Epithelial cell of prostate (primary cell): ENCODE measurements around the gene REELD1.
A peak's percentile ranks its signal among the peaks of the same experiment; 100 is the strongest.

Source experiments
- DNase-seq: peaks from one replicate; pipeline ENCODE4 v3.0.0-alpha.2; 2011; ENCODE audit warnings: low read depth, low spot score
- H3K27ac ChIP-seq: fragments of 450-650 bp; 2 replicates; pipeline ENCODE4 v1.5.1; 2017; ENCODE audit warnings: mild to moderate bottlenecking

Gene REELD1

DNA sequence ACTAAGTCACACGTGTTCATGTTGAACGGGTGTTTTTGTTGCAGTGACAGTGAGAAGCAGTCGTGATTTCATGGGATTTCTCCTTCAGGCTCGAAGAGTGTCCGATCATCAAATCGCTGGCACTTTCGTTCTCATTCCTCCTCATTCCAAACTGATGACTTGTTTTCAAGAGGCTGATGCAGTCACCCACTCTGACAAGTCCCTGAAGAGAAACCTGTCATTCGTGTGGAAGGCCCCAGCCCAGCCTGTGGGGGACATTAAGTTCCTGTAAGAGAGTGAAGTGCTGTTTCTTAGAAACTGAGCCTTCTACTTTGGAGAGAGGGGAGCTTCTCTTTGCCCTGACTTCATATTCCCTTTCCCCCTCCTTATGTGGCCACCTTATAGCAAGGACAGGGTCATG is 8.0 kb downstream of the REELD1 start:
- H3K27ac ChIP-seq = no peak overlapping the region
- no peak for DNase-seq

DNA sequence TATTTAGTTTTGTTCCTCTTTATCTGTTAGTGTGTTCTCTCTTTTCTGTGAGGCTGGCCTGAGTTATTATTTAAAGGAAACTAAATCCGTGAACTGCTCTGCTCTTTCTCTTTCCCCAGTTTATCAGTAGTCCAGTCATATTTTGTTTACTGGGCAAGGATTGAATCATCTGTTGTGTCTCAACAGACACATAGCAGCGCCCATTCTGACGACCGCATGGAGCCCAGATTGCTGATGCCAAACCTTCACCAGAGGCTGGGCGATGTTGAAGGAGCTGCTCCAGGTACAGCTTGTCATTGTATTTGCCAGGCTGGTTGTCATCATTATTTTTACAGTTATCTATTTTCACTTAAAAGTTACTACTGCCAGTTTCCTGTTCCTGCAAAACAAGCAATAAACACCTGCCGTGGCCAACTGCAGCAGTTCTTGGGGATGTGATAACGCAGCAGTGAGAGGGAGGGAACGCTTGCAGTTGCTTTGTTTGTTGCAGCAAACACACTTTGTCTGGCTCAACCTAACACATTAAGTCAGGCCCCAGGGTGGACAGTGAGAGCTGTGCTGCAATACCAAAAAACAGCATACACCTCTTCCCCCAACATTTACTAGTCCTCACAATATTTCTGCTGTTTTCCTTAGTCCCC is 10.1 kb downstream of the REELD1 start:
- no peak for DNase-seq
- no peak overlapping the region for H3K27ac ChIP-seq

- DNase-seq = no peak
- H3K27ac ChIP-seq = no peak overlapping the region
Observed at GRCh38 chr4:146229406-146229805, 15.1 kb downstream of the REELD1 start.

- no peak overlapping the region for H3K27ac ChIP-seq
- DNase-seq = peak; percentile 36
Observed at GRCh38 chr4:146232131-146232722, 17.9 kb downstream of the REELD1 start.

DNA sequence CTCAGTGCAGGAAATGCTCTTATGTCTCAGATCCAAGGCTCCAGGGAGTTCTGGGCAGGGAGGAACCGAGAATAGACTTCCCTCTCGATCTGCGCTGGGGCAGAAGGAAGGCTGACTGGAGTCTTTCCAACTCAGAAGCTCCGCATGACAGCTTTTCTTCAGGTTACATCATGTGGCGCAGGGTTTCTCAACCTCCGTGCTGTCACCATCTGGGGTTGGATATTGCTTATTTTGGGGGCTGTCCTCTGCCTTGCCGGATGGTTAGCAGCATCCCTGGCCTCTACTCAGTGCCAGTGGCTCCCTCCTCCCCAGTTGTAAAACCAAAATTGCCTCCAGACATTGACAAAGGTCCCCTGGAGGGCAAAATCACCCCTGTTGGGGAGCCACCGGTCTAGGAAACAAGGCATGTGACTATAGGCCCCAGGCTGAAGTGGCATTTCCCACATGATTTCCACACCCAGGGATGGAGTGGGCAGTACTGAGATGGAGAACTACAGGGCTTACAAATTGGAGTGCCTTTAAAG is 21.4 kb downstream of the REELD1 start:
- no peak overlapping the region for H3K27ac ChIP-seq
- DNase-seq = no peak

- no peak overlapping the region for H3K27ac ChIP-seq
- DNase-seq = no peak
Observed at GRCh38 chr4:146236216-146236615, 21.9 kb downstream of the REELD1 start.

DNA sequence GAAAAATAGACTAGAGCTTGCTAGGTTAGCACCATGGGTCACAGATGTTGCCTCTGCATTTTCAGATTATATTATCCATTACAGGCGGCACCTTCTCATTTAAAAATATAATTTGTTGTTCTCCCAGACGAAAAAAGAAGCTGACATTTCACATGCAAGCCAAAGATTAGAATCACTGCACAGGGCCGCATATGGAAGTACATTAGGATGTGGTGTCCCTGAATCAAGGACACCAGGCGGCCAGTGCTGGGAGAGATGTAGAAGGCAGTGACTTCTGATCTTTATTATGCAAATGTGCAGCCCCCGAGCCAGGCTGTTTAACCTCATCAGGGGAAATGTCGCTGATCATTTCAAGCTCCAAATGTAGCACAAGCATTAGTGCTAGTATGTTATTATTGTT is 22.8 kb downstream of the REELD1 start:
- no peak overlapping the region for H3K27ac ChIP-seq

DNA sequence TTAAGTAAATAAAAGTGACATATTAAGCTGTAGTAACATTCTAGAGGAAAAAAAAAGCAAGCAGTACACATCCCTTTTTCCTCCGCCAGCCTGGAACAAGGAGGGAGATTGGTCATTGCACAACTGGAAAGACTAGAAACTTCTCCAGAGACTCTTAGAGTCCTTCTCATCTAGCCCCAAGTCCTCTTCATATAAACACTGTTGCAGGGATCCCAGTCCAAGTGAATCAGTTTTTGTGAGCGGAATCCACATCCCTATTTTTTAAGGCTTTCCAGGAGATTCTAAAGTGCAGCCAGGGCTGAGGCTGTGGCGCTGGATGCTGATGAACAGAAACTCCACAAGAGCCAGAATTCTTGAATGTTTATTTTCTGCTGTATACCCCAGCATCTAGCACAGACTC is 23.8 kb downstream of the REELD1 start:
- H3K27ac ChIP-seq = no peak overlapping the region
- no peak for DNase-seq

More for the DNA sequence above, 22.8 kb downstream of the REELD1 start:
- DNase-seq = no peak

DNA sequence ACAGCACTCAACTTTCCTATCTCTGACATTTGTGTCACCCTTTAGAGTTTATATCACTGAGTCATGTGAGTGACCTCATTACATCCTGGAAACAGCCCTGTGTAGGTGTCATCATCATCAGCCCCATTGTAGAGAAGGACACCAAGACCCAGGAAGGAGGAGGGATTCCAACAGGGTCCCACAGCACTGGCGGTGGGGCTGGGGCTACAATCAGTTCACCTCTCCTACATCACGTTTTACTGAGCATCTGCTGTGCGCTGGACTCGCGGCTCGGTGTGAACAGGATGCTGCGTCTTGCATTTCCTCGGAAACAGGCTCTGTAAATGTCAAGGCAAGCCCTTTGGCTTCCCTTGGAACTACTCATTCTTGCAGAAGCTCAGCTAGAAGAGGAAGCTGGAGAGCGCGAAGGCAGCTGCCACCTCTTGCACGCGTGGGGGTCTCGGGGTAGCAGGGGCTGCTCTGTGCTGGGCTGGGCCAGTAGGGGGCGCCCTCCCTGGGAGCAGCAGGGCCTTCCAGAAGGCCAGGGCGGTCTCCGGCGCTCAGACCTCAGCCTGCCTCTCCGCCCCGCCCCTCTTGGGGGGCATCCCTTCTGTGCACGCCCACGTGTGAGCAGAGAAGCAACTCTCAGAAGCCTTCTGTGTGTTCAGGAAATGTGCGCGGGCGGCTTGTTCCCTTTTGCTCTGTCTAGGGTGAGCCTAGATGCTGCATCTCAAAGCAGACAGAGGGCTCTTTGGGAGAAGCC is 29.0 kb downstream of the REELD1 start:
- H3K27ac ChIP-seq = no peak overlapping the region
- no peak for DNase-seq

GRCh38 chr4:146243883-146244277 is 29.5 kb downstream of the REELD1 start:
- no peak for DNase-seq
- no peak overlapping the region for H3K27ac ChIP-seq

- no peak for DNase-seq
Observed at GRCh38 chr4:146244496-146244895, 30.2 kb downstream of the REELD1 start.

DNA sequence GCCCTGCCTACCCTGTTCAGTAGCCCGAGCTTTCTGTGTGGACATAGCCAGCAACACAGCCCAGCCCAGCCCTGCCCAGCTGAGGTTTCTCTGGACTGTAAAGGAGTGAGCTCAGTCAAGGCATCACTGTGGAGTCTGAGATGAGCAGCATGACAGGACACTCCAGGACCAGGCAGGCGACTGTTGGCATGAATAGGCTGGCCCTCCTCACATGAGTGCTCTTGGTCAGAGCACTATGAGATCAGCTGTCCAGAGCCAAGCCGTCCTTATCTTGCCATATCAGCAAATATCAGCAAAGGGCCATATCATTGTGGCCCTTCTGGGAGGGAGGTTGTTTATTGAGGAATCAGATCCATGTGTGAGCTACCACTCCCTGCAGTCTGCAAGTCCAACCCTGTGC is 30.9 kb downstream of the REELD1 start:
- DNase-seq = no peak
- H3K27ac ChIP-seq = no peak overlapping the region

More at GRCh38 chr4:146244496-146244895, 30.2 kb downstream of the REELD1 start:
- no peak overlapping the region for H3K27ac ChIP-seq

- no peak overlapping the region for H3K27ac ChIP-seq
- no peak for DNase-seq
Observed at GRCh38 chr4:146245850-146246249, 31.5 kb downstream of the REELD1 start.

DNA sequence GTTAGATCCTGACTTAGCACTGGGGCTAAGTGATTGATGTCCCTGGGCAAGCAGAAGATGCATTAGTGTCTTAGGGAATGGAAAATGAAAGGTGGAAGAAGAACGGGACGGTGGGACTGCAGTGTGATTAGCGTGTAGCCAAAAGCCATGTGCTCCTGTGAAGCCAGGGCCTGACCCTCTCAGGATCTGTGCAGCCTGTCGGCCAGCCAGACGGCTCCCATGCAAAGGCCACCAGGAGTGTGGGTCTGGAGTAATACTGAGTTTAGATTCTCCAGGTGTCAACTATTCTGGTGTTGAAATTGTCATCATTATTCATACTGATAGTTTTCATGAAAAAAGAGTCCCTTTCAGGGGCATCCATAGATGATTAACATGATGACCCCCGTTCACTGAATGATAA is 32.0 kb downstream of the REELD1 start:
- no peak overlapping the region for H3K27ac ChIP-seq
- DNase-seq = no peak

DNA sequence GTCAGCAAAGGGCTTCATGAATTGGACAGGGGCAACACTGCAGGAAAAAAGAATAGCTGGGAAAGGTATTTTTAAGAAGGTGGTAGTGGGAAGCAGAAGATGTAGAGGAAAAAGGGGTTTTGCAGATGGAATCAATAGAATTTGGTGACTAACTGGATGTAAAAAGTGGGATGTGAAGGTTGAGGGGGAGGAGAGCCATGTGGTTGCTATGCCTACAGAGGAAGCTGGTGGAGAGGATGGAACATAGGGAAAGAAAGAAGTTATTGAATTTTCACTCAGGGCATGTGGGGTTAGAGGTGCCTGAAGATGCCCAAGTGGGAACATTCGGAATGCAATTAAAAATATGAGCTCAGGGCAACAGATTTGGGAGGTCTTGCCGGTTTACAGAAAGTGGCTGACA is 33.0 kb downstream of the REELD1 start:
- H3K27ac ChIP-seq = no peak overlapping the region
- DNase-seq = no peak

GRCh38 chr4:146252969-146253611 is 38.8 kb downstream of the REELD1 start:
- H3K27ac ChIP-seq = no peak overlapping the region
- no peak for DNase-seq

GRCh38 chr4:146255463-146255862 is 41.1 kb downstream of the REELD1 start:
- no peak overlapping the region for H3K27ac ChIP-seq
- DNase-seq = no peak

DNA sequence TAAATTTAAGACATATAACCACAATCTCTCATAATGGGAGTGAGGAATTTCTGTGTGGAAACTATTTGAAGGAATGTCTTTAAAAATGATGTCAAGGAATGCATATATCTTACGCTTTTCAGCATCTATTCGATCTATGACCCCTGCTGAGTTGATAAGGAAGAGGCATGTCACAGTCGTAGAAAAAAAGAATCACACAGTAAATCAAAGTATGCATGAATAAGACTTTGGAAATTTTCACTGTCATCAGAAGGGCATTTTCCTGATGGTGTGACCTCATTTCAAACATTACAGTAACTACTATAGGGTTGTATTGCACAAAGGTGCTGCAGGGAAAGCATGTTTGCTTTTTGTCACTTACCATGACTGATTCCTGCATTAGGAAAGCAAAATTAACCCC is 41.5 kb downstream of the REELD1 start:
- no peak for DNase-seq
- H3K27ac ChIP-seq = no peak overlapping the region

DNA sequence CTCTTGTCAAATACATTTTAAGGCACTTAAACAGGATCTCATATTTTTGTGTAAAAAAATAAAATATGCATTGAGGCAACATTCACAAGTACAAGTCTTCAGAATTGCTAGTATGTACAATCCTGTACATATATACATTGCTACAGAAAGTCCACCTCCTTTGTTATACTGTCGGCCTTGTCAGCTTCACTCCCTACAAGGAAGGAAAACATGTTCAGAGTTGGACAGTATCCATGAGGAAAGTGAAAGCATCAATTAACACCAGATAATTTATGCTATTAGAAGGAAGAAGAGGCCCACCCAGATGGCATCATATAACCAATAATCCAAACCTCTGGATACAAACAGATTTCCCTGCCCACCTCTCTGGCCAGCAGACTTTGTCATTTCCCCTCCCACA is 42.0 kb downstream of the REELD1 start:
- H3K27ac ChIP-seq = no peak overlapping the region
- no peak for DNase-seq

GRCh38 chr4:146257511-146257910 is 43.2 kb downstream of the REELD1 start:
- H3K27ac ChIP-seq = no peak overlapping the region
- DNase-seq = no peak

DNA sequence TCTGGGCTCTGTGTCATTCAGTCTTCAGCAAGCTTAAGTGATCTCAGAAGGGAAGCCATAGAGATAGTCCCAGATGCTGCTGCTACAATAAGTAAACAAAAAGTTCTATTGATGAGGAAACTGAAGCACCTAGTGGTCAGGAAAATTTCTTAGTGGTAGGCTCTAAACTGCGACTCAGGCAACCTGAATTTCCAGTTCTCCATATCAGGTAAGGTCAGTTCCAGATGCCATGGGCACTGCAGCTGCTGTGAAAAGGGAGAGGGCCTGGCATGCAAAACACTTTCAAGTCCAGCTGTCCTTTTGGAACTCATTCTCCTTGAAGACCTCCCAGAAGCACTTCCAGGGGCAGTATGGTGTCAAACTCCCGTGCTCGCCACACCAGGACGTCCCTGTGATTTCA is 46.2 kb downstream of the REELD1 start:
- H3K27ac ChIP-seq = no peak overlapping the region
- DNase-seq = no peak
